H1 (cell line): ENCODE results near the gene RALGDS. TPM values are rescaled to one million over a fixed set of nuclear protein-coding genes. Genes with fewer than 3 reads are reported as not detected.
"Not testable (repeated sequence)": the region's sequence is repeated elsewhere in the genome, so short reads cannot be mapped to it uniquely, and the experiment has no call there.

Experiments used
- CTCF ChIA-PET: fragments of 300-600 bp; sonication (Branson Sonifier 250); formaldehyde crosslinking; loops from one replicate; lab custom pipeline; 2021; ENCODE audit not compliant: partially characterized antibody; lab: Charles Lee
- POLR2A ChIA-PET: fragments of 300-600 bp; sonication (Branson Sonifier 250); formaldehyde crosslinking; loops from one replicate; lab custom pipeline; 2021; ENCODE audit warnings: inconsistent platforms; ENCODE audit not compliant: partially characterized antibody; lab: Charles Lee
- DNase-seq, 2 experiments: peaks; one replicate each; pipeline versions ENCODE4 v3.0.0 to v3.0.0-alpha.2; 2010 to 2022; ENCODE audit warnings: low spot score in 2 of 2, low read depth in 1 of 2, mixed read lengths in 1 of 2
- FAIRE-seq: peaks from 2 replicates; lab custom pipeline; 2011; peaks lifted over from hg19 to GRCh38; lab: Jason Lieb, UNC
- H2AFZ ChIP-seq: 2 replicates; pipeline ENCODE4 v1.8.1; 2012; ENCODE audit warnings: low read length, inconsistent platforms
- H2AK5ac ChIP-seq: 2 replicates; pipeline ENCODE4 v1.6.1; 2013; ENCODE audit warnings: low read depth, low read length
- H2BK120ac ChIP-seq: replicated peaks from 2 replicates; pipeline ENCODE3; 2013; ENCODE audit warnings: low read depth, low read length, inconsistent platforms
- H2BK12ac ChIP-seq: 2 replicates; pipeline ENCODE4 v1.6.1; 2013; ENCODE audit warnings: low read depth, low read length
- H2BK15ac ChIP-seq: 2 replicates; pipeline ENCODE4 v1.6.1; 2013; ENCODE audit warnings: low read length
- H2BK20ac ChIP-seq: 2 replicates; pipeline ENCODE4 v1.6.1; 2013; ENCODE audit warnings: low read length
- H2BK5ac ChIP-seq: 2 replicates; pipeline ENCODE4 v1.6.1; 2013; ENCODE audit warnings: low read depth, low read length
- H3K14ac ChIP-seq: 2 replicates; pipeline ENCODE4 v1.6.1; 2013; ENCODE audit warnings: inconsistent platforms; ENCODE audit not compliant: insufficient read length
- H3K18ac ChIP-seq: 2 replicates; pipeline ENCODE4 v1.6.1; 2013; ENCODE audit warnings: low read length; ENCODE audit errors: extremely low read depth
- H3K23ac ChIP-seq: 2 replicates; pipeline ENCODE4 v1.6.1; 2013; ENCODE audit warnings: inconsistent platforms; ENCODE audit not compliant: insufficient read length
- H3K23me2 ChIP-seq: 2 replicates; pipeline ENCODE4 v1.6.1; 2013; ENCODE audit warnings: low read depth, low read length
- H3K27ac ChIP-seq: 2 replicates; pipeline ENCODE4 v1.6.1; 2011; ENCODE audit warnings: low read depth, low read length, inconsistent platforms
- H3K27me3 ChIP-seq, 4 experiments: replicated peaks in 1 of 4; 1 replicate in 1 of 4; 2 replicates in 3 of 4; pipeline versions ENCODE4 v1.6.1 to v1.8.1; 2011 to 2013; ENCODE audit warnings: low read length in 3 of 4, mild to moderate bottlenecking in 3 of 4, inconsistent platforms in 2 of 4, mixed read lengths in 2 of 4, moderate library complexity in 1 of 4; ENCODE audit not compliant: control insufficient read depth in 3 of 4, insufficient read depth in 3 of 4; ENCODE audit errors: extremely low read depth in 1 of 4
- H3K36me3 ChIP-seq, 4 experiments: 2 replicates each; pipeline versions ENCODE4 v1.6.1 to v1.8.1; 2011 to 2013; ENCODE audit warnings: mild to moderate bottlenecking in 4 of 4, low read length in 3 of 4, moderate library complexity in 2 of 4, control low read depth in 1 of 4, inconsistent platforms in 1 of 4; ENCODE audit not compliant: insufficient read depth in 4 of 4, control insufficient read depth in 2 of 4
- H3K4ac ChIP-seq: replicated peaks from 2 replicates; pipeline ENCODE3; 2013; ENCODE audit warnings: low read length, low read depth, mixed read lengths, inconsistent platforms; ENCODE audit not compliant: insufficient read length
- H3K4me1 ChIP-seq, 4 experiments: replicated peaks in 1 of 4; 1 replicate in 1 of 4; 2 replicates in 3 of 4; pipeline versions ENCODE4 v1.6.1 to v1.8.1; 2011 to 2013; ENCODE audit warnings: low read length in 3 of 4, inconsistent platforms in 2 of 4, mixed read lengths in 1 of 4; ENCODE audit not compliant: insufficient read depth in 4 of 4, control insufficient read depth in 3 of 4
- H3K4me2 ChIP-seq, 2 experiments: 2 replicates each; pipeline versions ENCODE4 v1.6.1 to v1.8.1; 2011 to 2013; ENCODE audit warnings: low read depth in 2 of 2, low read length in 2 of 2, control low read depth in 1 of 2, inconsistent platforms in 1 of 2, mild to moderate bottlenecking in 1 of 2; ENCODE audit not compliant: insufficient read depth in 1 of 2
- H3K4me3 ChIP-seq, 4 experiments: fragments of 200-600, 300-600 bp in 1 of 4; sonication (generic), shearing (Covaris generic), sonication (Bioruptor Twin) in 1 of 4; 2 replicates each; pipeline versions ENCODE4 v1.5.1 to v1.8.1; 2011 to 2016; ENCODE audit warnings: low read length in 4 of 4, low read depth in 3 of 4, control low read depth in 2 of 4, inconsistent platforms in 2 of 4, mild to moderate bottlenecking in 2 of 4, mixed read lengths in 1 of 4, moderate library complexity in 1 of 4; ENCODE audit not compliant: insufficient read depth in 2 of 4; ENCODE audit errors: extremely low read depth in 1 of 4
- H3K56ac ChIP-seq: replicated peaks from 2 replicates; pipeline ENCODE3; 2013; ENCODE audit warnings: low read depth, mild to moderate bottlenecking, mixed read lengths, low read length, inconsistent platforms; ENCODE audit not compliant: insufficient read length
- H3K79me1 ChIP-seq: 2 replicates; pipeline ENCODE4 v1.6.1; 2013; ENCODE audit warnings: low read depth, low read length, control low read depth
- H3K79me2 ChIP-seq, 2 experiments: 2 replicates each; pipeline versions ENCODE4 v1.6.1 to v1.8.1; 2012 to 2013; ENCODE audit warnings: low read length in 2 of 2, mild to moderate bottlenecking in 2 of 2, inconsistent platforms in 1 of 2; ENCODE audit not compliant: insufficient read depth in 2 of 2, control insufficient read depth in 1 of 2
- H3K9ac ChIP-seq, 4 experiments: replicated peaks in 1 of 4; 1 replicate in 1 of 4; 2 replicates in 3 of 4; pipeline versions ENCODE4 v1.6.1 to v1.8.1; 2011 to 2013; ENCODE audit warnings: low read depth in 3 of 4, low read length in 3 of 4, control low read depth in 2 of 4, mild to moderate bottlenecking in 2 of 4, moderate library complexity in 2 of 4, inconsistent platforms in 1 of 4; ENCODE audit errors: extremely low read depth in 1 of 4
- H3K9me3 ChIP-seq, 2 experiments: 2 replicates each; pipeline versions ENCODE4 v1.6.1 to v1.8.1; 2012 to 2013; ENCODE audit warnings: mild to moderate bottlenecking in 2 of 2, moderate library complexity in 2 of 2, control low read depth in 1 of 2, inconsistent platforms in 1 of 2, low read depth in 1 of 2, low read length in 1 of 2, mixed read lengths in 1 of 2; ENCODE audit not compliant: insufficient read depth in 2 of 2
- H4K20me1 ChIP-seq, 2 experiments: replicated peaks in 1 of 2; 2 replicates each; pipeline versions ENCODE3 to v1.8.1; 2011 to 2013; ENCODE audit warnings: inconsistent platforms in 2 of 2, low read length in 2 of 2, mild to moderate bottlenecking in 1 of 2; ENCODE audit not compliant: insufficient read depth in 2 of 2, control insufficient read depth in 1 of 2
- H4K5ac ChIP-seq: 2 replicates; pipeline ENCODE4 v1.6.1; 2013; ENCODE audit warnings: low read length, low read depth, mixed read lengths, inconsistent platforms; ENCODE audit not compliant: insufficient read length
- H4K8ac ChIP-seq: 2 replicates; pipeline ENCODE4 v1.8.0; 2013; ENCODE audit warnings: mild to moderate bottlenecking, moderate library complexity, low read length, inconsistent platforms; ENCODE audit not compliant: insufficient read depth; ENCODE audit errors: extremely low read depth
- H4K91ac ChIP-seq: replicated peaks from 2 replicates; pipeline ENCODE3; 2013; ENCODE audit warnings: low read length, mixed read lengths, inconsistent platforms; ENCODE audit not compliant: insufficient read length
- WGBS, 2 experiments: shearing (Covaris generic) in 1 of 2; methylation state at CpG; one replicate each; pipeline versions ENCODE4 v1.1.6 to v1.1.7; 2013 to 2015; ENCODE audit warnings: low lambda C conversion rate in 2 of 2, mixed read lengths in 2 of 2, inconsistent platforms in 1 of 2, low coverage in 1 of 2, missing lambda C conversion rate in 1 of 2; ENCODE audit not compliant: insufficient replicate concordance in 2 of 2, insufficient coverage in 1 of 2, insufficient read length in 1 of 2; ENCODE audit errors: extremely low coverage in 1 of 2, missing lambda C conversion rate in 1 of 2; 5-methylcytosine and 5-hydroxymethylcytosine counted together
- polyA plus RNA-seq, 7 experiments: library from polyadenylated mRNA; depleted of rRNA in 3 of 7; stranded (reverse) in 5 of 7; unstranded in 2 of 7; fragments of >200 nt in 5 of 7; fragments of 200-250 nt in 2 of 7; gene quantifications; 1 replicate in 5 of 7; 2 replicates in 1 of 7; 4 replicates in 1 of 7; pipeline versions ENCODE4 v1.2.1 to v1.2.3, GENCODE V29; 2011 to 2013; ENCODE audit warnings: missing spikeins in 2 of 7, mixed read lengths in 2 of 7
- total RNA-seq: library from RNA; stranded (reverse); fragmentation: NEBNext Ultra II Directional; extraction: Animal tissue kit (Norgen Biotek cat#: 25700); gene quantifications from 2 replicates; pipeline ENCODE4 v1.2.1, GENCODE V29; 2021

RALGDS gene
- total and polyA plus RNA-seq, 2 of the 8 experiments (the other 6 are each of a cell fraction or from before 2014, with no cell fraction given) = 14.5 to 25.5 TPM

GRCh38 chr9:133094351-133094750 is 26.7 kb downstream of the RALGDS start:
- 84% methylated on average over 3 of the region's 4 CpGs; no CpG with 5 or more reads in 1 of the 2 experiments for WGBS, 2 experiments
- not testable (repeated sequence) for H3K4me1 ChIP-seq, H4K5ac ChIP-seq, H2BK12ac ChIP-seq, H3K9ac ChIP-seq, H3K18ac ChIP-seq, H3K56ac ChIP-seq, H2AFZ ChIP-seq, H3K79me2 ChIP-seq, H2BK120ac ChIP-seq, H3K14ac ChIP-seq, H3K4me2 ChIP-seq, H3K4me3 ChIP-seq, H2AK5ac ChIP-seq, H4K20me1 ChIP-seq, H3K27me3 ChIP-seq, H4K91ac ChIP-seq, H4K8ac ChIP-seq, H2BK15ac ChIP-seq, DNase-seq, H3K23me2 ChIP-seq, H2BK20ac ChIP-seq, H3K23ac ChIP-seq, H3K27ac ChIP-seq, H2BK5ac ChIP-seq, FAIRE-seq, H3K79me1 ChIP-seq, H3K4ac ChIP-seq
- ChIA-PET POLR2A (interaction anchor here (1.2 kb wide), 1 partner anchor 24 kb away, joined by 3 read pairs; no protein-coding TSS in a partner anchor), CTCF (interaction anchor here (0.6 to 3.7 kb wide), 8 partner anchors 10 to 99 kb away, joined by 3 to 25 read pairs (median 4); no protein-coding TSS in a partner anchor)
- peaks cover 11 to 13% of the 10 kb centered on the region in 2 experiments; a peak in 3 of 4 replicates for H3K9me3 ChIP-seq
- H3K36me3 ChIP-seq = peaks cover 0 to 16% (median 8%) of the 10 kb centered on the region in 4 experiments; a peak in 6 of 8 replicates
